Measurements from ENCODE around the gene XG. TPM values are rescaled to one million over a fixed set of nuclear protein-coding genes. Genes with fewer than 3 reads are reported as not detected.

The XG gene
- total and polyA plus RNA-seq, 2 of the 8 experiments (the other 6 are each of a cell fraction or from before 2014, with no cell fraction given): 0.33 to 0.78 TPM

DNA sequence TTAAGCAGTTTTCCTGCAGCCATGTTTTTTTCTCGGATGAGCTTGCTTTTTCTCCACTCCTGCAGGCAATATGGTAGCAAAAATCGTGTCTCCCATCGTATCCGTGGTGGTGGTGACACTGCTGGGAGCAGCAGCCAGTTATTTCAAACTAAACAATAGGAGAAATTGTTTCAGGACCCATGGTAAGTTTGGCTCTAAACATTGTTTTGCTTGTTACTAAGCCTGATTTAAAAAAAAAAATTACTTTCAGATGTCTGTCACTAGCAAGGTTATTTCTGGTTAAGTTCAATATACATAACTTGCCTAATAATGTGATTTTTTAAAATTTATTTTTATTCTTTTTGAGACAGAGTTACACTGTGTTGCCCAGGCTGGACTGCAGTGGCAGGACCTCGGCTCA, 59.4 kb downstream of the XG start:
- H3K27me3 ChIP-seq (replicated peaks in 1 of 4; ENCODE audit: control insufficient read depth in 3 of 4, extremely low read depth in 1 of 4, insufficient read depth in 3 of 4, low read length in 3 of 4): no peaks in the 10 kb centered on the region
- ChIA-PET POLR2A (ENCODE audit: partially characterized antibody) (no interaction called here), CTCF (ENCODE audit: partially characterized antibody) (interaction anchor here (1.3 kb wide), 1 partner anchor 12 kb away, joined by 4 read pairs; no protein-coding TSS in a partner anchor)
- no peaks in the 10 kb centered on the region for H3K79me2 ChIP-seq (ENCODE audit: control insufficient read depth in 1 of 2, insufficient read depth in 2 of 2, low read length in 2 of 2)
- H3K23me2 ChIP-seq (ENCODE audit: low read depth, low read length): no peaks in the 10 kb centered on the region
- peaks cover 0 to 4% (median 0%) of the 10 kb centered on the region in 4 experiments; a peak in 3 of 7 replicates for H3K4me1 ChIP-seq (replicated peaks in 1 of 4; ENCODE audit: control insufficient read depth in 3 of 4, insufficient read depth in 4 of 4, low read length in 3 of 4)
- H4K20me1 ChIP-seq (replicated peaks in 1 of 2; ENCODE audit: control insufficient read depth in 1 of 2, insufficient read depth in 2 of 2, low read length in 2 of 2): no peaks in the 10 kb centered on the region
- FAIRE-seq (no peak), DNase-seq (ENCODE audit: low read depth in 1 of 2, low spot score in 2 of 2) (no peak)
- WGBS, 2 experiments (ENCODE audit: extremely low coverage in 1 of 2, insufficient coverage in 1 of 2, insufficient read length in 1 of 2, insufficient replicate concordance in 2 of 2, low coverage in 1 of 2, low lambda C conversion rate in 2 of 2, missing lambda C conversion rate in 1 of 2): 92% methylated on average over 5 of the region's 5 CpGs; no CpG with 5 or more reads in 1 of the 2 experiments
- no peak overlapping the region for H3K4ac ChIP-seq (replicated peaks; ENCODE audit: insufficient read length, low read depth, low read length)
- no peak overlapping the region for H3K27ac ChIP-seq (ENCODE audit: low read depth, low read length)
- no peak overlapping the region for H3K23ac ChIP-seq (ENCODE audit: insufficient read length)
- no peaks in the 10 kb centered on the region; a peak in 1 of 8 replicates for H3K36me3 ChIP-seq (ENCODE audit: control insufficient read depth in 2 of 4, insufficient read depth in 4 of 4, low read length in 3 of 4)
- H4K8ac ChIP-seq (ENCODE audit: extremely low read depth, insufficient read depth, low read length): no peak overlapping the region
- H3K9ac ChIP-seq (replicated peaks in 1 of 4; ENCODE audit: extremely low read depth in 1 of 4, low read depth in 3 of 4, low read length in 3 of 4): no peak overlapping the region
- no peak overlapping the region for H3K4me3 ChIP-seq (ENCODE audit: extremely low read depth in 1 of 4, insufficient read depth in 2 of 4, low read depth in 3 of 4, low read length in 4 of 4)
- H2AFZ ChIP-seq (ENCODE audit: low read length): no peak overlapping the region
- no peak overlapping the region for H3K18ac ChIP-seq (ENCODE audit: extremely low read depth, low read length)
- no peaks in the 10 kb centered on the region for H3K79me1 ChIP-seq (ENCODE audit: low read depth, low read length)
- H4K5ac ChIP-seq (ENCODE audit: insufficient read length, low read depth, low read length): no peak overlapping the region
- no peak overlapping the region for H2BK120ac ChIP-seq (replicated peaks; ENCODE audit: low read depth, low read length)
- H2BK5ac ChIP-seq (ENCODE audit: low read depth, low read length): no peak overlapping the region
- no peak overlapping the region for H2AK5ac ChIP-seq (ENCODE audit: low read depth, low read length)
- H2BK12ac ChIP-seq (ENCODE audit: low read depth, low read length): no peak overlapping the region
- H3K9me3 ChIP-seq (ENCODE audit: insufficient read depth in 2 of 2, low read depth in 1 of 2, low read length in 1 of 2): no peaks in the 10 kb centered on the region
- H3K4me2 ChIP-seq (ENCODE audit: insufficient read depth in 1 of 2, low read depth in 2 of 2, low read length in 2 of 2): no peak overlapping the region
- H3K14ac ChIP-seq (ENCODE audit: insufficient read length): no peak overlapping the region
- H2BK20ac ChIP-seq (ENCODE audit: low read length): no peak overlapping the region
- no peak overlapping the region for H4K91ac ChIP-seq (replicated peaks; ENCODE audit: insufficient read length, low read length)
- H3K56ac ChIP-seq (replicated peaks; ENCODE audit: insufficient read length, low read depth, low read length): no peak overlapping the region
- no peak overlapping the region for H2BK15ac ChIP-seq (ENCODE audit: low read length)
- TF ChIP-seq KDM5A (IDR thresholded peaks at IDR 0.05; ENCODE audit: low read length): no peak
- no peak for TF ChIP-seq PHF8 (conservative IDR thresholded peaks at IDR 0.05; ENCODE audit: low read depth, low read length)
- TF ChIP-seq, protein P1, sequence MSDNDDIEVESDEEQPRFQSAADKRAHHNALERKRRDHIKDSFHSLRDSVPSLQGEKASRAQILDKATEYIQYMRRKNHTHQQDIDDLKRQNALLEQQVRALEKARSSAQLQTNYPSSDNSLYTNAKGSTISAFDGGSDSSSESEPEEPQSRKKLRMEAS (IDR thresholded peaks at IDR 0.05): no peak
- no peak for TF ChIP-seq POU5F1 (IDR thresholded peaks at IDR 0.05; ENCODE audit: low read depth, low read length)
- TF ChIP-seq RAD21 (IDR thresholded peaks at IDR 0.05 in 1 of 2, conservative IDR thresholded peaks at IDR 0.05 in 1 of 2; ENCODE audit: low read depth in 2 of 2, low read length in 2 of 2): no peak
- TF ChIP-seq, protein P2, sequence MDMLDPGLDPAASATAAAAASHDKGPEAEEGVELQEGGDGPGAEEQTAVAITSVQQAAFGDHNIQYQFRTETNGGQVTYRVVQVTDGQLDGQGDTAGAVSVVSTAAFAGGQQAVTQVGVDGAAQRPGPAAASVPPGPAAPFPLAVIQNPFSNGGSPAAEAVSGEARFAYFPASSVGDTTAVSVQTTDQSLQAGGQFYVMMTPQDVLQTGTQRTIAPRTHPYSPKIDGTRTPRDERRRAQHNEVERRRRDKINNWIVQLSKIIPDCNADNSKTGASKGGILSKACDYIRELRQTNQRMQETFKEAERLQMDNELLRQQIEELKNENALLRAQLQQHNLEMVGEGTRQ (IDR thresholded peaks at IDR 0.05; ENCODE audit: low read length): no peak
- TF ChIP-seq, protein P3, sequence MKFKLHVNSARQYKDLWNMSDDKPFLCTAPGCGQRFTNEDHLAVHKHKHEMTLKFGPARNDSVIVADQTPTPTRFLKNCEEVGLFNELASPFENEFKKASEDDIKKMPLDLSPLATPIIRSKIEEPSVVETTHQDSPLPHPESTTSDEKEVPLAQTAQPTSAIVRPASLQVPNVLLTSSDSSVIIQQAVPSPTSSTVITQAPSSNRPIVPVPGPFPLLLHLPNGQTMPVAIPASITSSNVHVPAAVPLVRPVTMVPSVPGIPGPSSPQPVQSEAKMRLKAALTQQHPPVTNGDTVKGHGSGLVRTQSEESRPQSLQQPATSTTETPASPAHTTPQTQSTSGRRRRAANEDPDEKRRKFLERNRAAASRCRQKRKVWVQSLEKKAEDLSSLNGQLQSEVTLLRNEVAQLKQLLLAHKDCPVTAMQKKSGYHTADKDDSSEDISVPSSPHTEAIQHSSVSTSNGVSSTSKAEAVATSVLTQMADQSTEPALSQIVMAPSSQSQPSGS (IDR thresholded peaks at IDR 0.05; ENCODE audit: low read length): no peak
- no peak for TF ChIP-seq SP4 (IDR thresholded peaks at IDR 0.05; ENCODE audit: low read length)
- TF ChIP-seq SP1 (IDR thresholded peaks at IDR 0.05; ENCODE audit: low read depth, low read length): no peak
- TF ChIP-seq ASH2L (IDR thresholded peaks at IDR 0.05; ENCODE audit: low read length): no peak
- TF ChIP-seq SUZ12 (IDR thresholded peaks at IDR 0.05; ENCODE audit: low read length): no peak
- no peak for TF ChIP-seq ZNF274 (IDR thresholded peaks at IDR 0.05; ENCODE audit: borderline replicate concordance, extremely low read depth, low read length)
